H9 (cell line): ENCODE results near the gene GPM6B. TPM values are rescaled to one million over a fixed set of nuclear protein-coding genes. Genes with fewer than 3 reads are reported as not detected.

Experiments
- DNase-seq: peaks from one replicate; pipeline ENCODE4 v3.0.0-alpha.2; 2017
- H2AFZ ChIP-seq: one replicate; pipeline ENCODE4 v1.6.1; 2013; ENCODE audit warnings: mild to moderate bottlenecking, low read length, control low read depth, moderate library complexity
- H2AK5ac ChIP-seq: 2 replicates; pipeline ENCODE4 v1.6.1; 2013; ENCODE audit warnings: low read length, control low read depth, mixed read lengths; ENCODE audit not compliant: insufficient read length
- H2BK120ac ChIP-seq: one replicate; pipeline ENCODE4 v1.6.1; 2013; ENCODE audit warnings: low read depth, mild to moderate bottlenecking, low read length, control low read depth, inconsistent platforms; ENCODE audit not compliant: poor library complexity, severe bottlenecking
- H2BK12ac ChIP-seq: 2 replicates; pipeline ENCODE4 v1.6.1; 2013; ENCODE audit warnings: low read length, control low read depth, mixed read lengths, low read depth; ENCODE audit not compliant: insufficient read length
- H2BK15ac ChIP-seq: 2 replicates; pipeline ENCODE4 v1.6.1; 2013; ENCODE audit warnings: low read depth, low read length, control low read depth
- H2BK20ac ChIP-seq: one replicate; pipeline ENCODE4 v1.6.1; 2013; ENCODE audit warnings: low read depth, mild to moderate bottlenecking, low read length, control low read depth, inconsistent platforms; ENCODE audit not compliant: poor library complexity, severe bottlenecking
- H2BK5ac ChIP-seq: 2 replicates; pipeline ENCODE4 v1.6.1; 2013; ENCODE audit warnings: low read length, control low read depth, mixed read lengths; ENCODE audit not compliant: insufficient read length
- H3K14ac ChIP-seq: 2 replicates; pipeline ENCODE4 v1.6.1; 2013; ENCODE audit warnings: low read length, control low read depth; ENCODE audit not compliant: insufficient read depth
- H3K18ac ChIP-seq: 2 replicates; pipeline ENCODE4 v1.6.1; 2013; ENCODE audit warnings: low read depth, mild to moderate bottlenecking, mixed read lengths, low read length, control low read depth; ENCODE audit not compliant: insufficient read length
- H3K23ac ChIP-seq: 2 replicates; pipeline ENCODE4 v1.6.1; 2013; ENCODE audit warnings: low read length, control low read depth, mixed read lengths, low read depth; ENCODE audit not compliant: insufficient read length
- H3K23me2 ChIP-seq: 2 replicates; pipeline ENCODE4 v1.6.1; 2013; ENCODE audit warnings: low read depth, mild to moderate bottlenecking, mixed read lengths, low read length, control low read depth; ENCODE audit not compliant: insufficient read length, poor library complexity, severe bottlenecking
- H3K27ac ChIP-seq: 2 replicates; pipeline ENCODE4 v1.5.1; 2013; ENCODE audit warnings: low read length, control low read depth, mixed read lengths, low read depth; ENCODE audit not compliant: insufficient read length
- H3K27me3 ChIP-seq: 2 replicates; pipeline ENCODE4 v1.6.1; 2013; ENCODE audit warnings: low read length, control low read depth, inconsistent platforms; ENCODE audit not compliant: insufficient read depth
- H3K4ac ChIP-seq: 2 replicates; pipeline ENCODE4 v1.6.1; 2013; ENCODE audit warnings: low read depth, mild to moderate bottlenecking, control low read depth, inconsistent platforms, low read length, moderate library complexity
- H3K4me1 ChIP-seq: 2 replicates; pipeline ENCODE4 v1.6.1; 2013; ENCODE audit warnings: low read length, control low read depth, inconsistent platforms; ENCODE audit not compliant: insufficient read depth
- H3K4me2 ChIP-seq: 2 replicates; pipeline ENCODE4 v1.6.1; 2013; ENCODE audit warnings: low read length, control low read depth, mixed read lengths; ENCODE audit not compliant: insufficient read length, insufficient read depth
- H3K56ac ChIP-seq: 2 replicates; pipeline ENCODE4 v1.6.1; 2013; ENCODE audit warnings: low read depth, mild to moderate bottlenecking, mixed read lengths, low read length, control low read depth; ENCODE audit not compliant: insufficient read length
- H3K79me1 ChIP-seq: 2 replicates; pipeline ENCODE4 v1.6.1; 2013; ENCODE audit warnings: low read depth, mild to moderate bottlenecking, moderate library complexity, low read length, control low read depth, inconsistent platforms; ENCODE audit not compliant: insufficient read depth, poor library complexity, severe bottlenecking
- H3K79me2 ChIP-seq: 2 replicates; pipeline ENCODE4 v1.6.1; 2013; ENCODE audit warnings: low read length, control low read depth, inconsistent platforms; ENCODE audit not compliant: insufficient read depth
- H3K9ac ChIP-seq: 2 replicates; pipeline ENCODE4 v1.6.1; 2013; ENCODE audit warnings: low read length, control low read depth, mixed read lengths; ENCODE audit not compliant: insufficient read length; ENCODE audit errors: extremely low read depth
- H3K9me3 ChIP-seq: one replicate; pipeline ENCODE4 v1.6.1; 2013; ENCODE audit warnings: low read depth, low read length, inconsistent platforms; ENCODE audit not compliant: control insufficient read depth
- H3T11ph ChIP-seq: one replicate; pipeline ENCODE4 v1.6.1; 2013; ENCODE audit warnings: mild to moderate bottlenecking, low read length, control low read depth, inconsistent platforms
- H4K20me1 ChIP-seq: one replicate; pipeline ENCODE4 v1.6.1; 2013; ENCODE audit not compliant: control insufficient read depth, insufficient read length, insufficient read depth
- H4K5ac ChIP-seq: 2 replicates; pipeline ENCODE4 v1.6.1; 2013; ENCODE audit warnings: low read depth, mild to moderate bottlenecking, mixed read lengths, low read length, control low read depth; ENCODE audit not compliant: insufficient read length
- H4K8ac ChIP-seq: replicated peaks from 2 replicates; pipeline ENCODE4 v1.6.1; 2013; ENCODE audit warnings: low read length, control low read depth, mixed read lengths, low read depth; ENCODE audit not compliant: insufficient read length
- H4K91ac ChIP-seq: 2 replicates; pipeline ENCODE4 v1.6.1; 2013; ENCODE audit warnings: low read depth, mild to moderate bottlenecking, moderate library complexity, mixed read lengths, low read length, control low read depth; ENCODE audit not compliant: insufficient read length
- H3K27ac Mint-ChIP-seq, 3 experiments: 2 replicates in 2 of 3; 3 replicates in 1 of 3; pipeline ENCODE4 v1.8.0; 2020 to 2021; ENCODE audit warnings: mixed read lengths in 3 of 3, mild to moderate bottlenecking in 1 of 3, moderate library complexity in 1 of 3
- H3K27me3 Mint-ChIP-seq: 2 replicates; pipeline ENCODE4 v1.8.0; 2021; ENCODE audit warnings: low read depth, mild to moderate bottlenecking, moderate library complexity, mixed read lengths
- H3K36me3 Mint-ChIP-seq, 3 experiments: 2 replicates in 2 of 3; 3 replicates in 1 of 3; pipeline ENCODE4 v1.8.0; 2020 to 2021; ENCODE audit warnings: low read depth in 3 of 3, mixed read lengths in 3 of 3; ENCODE audit not compliant: insufficient read depth in 1 of 3
- H3K4me1 Mint-ChIP-seq, 2 experiments: 2 replicates each; pipeline ENCODE4 v1.8.0; 2020; ENCODE audit warnings: mixed read lengths in 2 of 2
- H3K4me3 Mint-ChIP-seq, 2 experiments: 2 replicates in 1 of 2; 3 replicates in 1 of 2; pipeline ENCODE4 v1.8.0; 2020 to 2021; ENCODE audit warnings: mild to moderate bottlenecking in 2 of 2, mixed read lengths in 2 of 2, moderate library complexity in 1 of 2
- H3K9me3 Mint-ChIP-seq, 2 experiments: 2 replicates in 1 of 2; 3 replicates in 1 of 2; pipeline ENCODE4 v1.8.0; 2020; ENCODE audit warnings: mild to moderate bottlenecking in 2 of 2, mixed read lengths in 2 of 2, moderate library complexity in 1 of 2
- WGBS: extraction: QIAGEN DNeasy Blood & Tissue Kit; methylation state at CpG from one replicate; pipeline ENCODE4 v1.1.7; 2013; ENCODE audit warnings: missing lambda C conversion rate, low lambda C conversion rate, mixed read lengths; ENCODE audit not compliant: insufficient read length; ENCODE audit errors: extremely low coverage; 5-methylcytosine and 5-hydroxymethylcytosine counted together
- total RNA-seq: library from RNA; stranded (reverse); gene quantifications from 2 replicates; pipeline ENCODE4 v1.2.1, GENCODE V29; 2021
- TF ChIP-seq, protein P1 (sequence below): fragments of 200-600 bp; sonication (generic); conservative IDR thresholded peaks from 3 replicates; pipeline ENCODE4 v1.8.0; 2021; ENCODE audit warnings: antibody characterized with exemption, mild to moderate bottlenecking

GPM6B gene
- total RNA-seq, 1 experiment from 2014 or later, result 73.9 TPM

DNA sequence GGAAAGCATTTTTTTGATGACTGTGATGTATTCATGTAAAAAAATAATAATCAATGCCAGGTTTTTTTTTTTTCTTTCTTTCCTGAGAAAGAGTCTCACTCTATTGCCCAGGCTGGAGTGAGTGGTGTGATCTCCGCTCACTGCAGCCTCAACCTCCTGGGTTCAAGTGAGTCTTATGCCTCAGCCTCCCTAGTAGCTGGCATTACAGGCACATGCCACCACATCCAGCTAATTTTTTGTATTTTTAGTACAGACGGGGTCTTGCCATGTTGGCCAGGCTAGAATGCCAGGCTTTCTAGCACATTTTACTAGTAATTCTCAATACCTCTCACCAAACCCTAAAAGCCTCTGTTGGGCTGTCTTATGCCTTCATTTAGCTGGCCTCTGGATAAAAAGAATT lies 25.7 kb downstream of the GPM6B start:
- TF ChIP-seq, protein P1, sequence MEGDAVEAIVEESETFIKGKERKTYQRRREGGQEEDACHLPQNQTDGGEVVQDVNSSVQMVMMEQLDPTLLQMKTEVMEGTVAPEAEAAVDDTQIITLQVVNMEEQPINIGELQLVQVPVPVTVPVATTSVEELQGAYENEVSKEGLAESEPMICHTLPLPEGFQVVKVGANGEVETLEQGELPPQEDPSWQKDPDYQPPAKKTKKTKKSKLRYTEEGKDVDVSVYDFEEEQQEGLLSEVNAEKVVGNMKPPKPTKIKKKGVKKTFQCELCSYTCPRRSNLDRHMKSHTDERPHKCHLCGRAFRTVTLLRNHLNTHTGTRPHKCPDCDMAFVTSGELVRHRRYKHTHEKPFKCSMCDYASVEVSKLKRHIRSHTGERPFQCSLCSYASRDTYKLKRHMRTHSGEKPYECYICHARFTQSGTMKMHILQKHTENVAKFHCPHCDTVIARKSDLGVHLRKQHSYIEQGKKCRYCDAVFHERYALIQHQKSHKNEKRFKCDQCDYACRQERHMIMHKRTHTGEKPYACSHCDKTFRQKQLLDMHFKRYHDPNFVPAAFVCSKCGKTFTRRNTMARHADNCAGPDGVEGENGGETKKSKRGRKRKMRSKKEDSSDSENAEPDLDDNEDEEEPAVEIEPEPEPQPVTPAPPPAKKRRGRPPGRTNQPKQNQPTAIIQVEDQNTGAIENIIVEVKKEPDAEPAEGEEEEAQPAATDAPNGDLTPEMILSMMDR, result no peak
- Histone ChIP-seq H3K18ac (no peak overlapping the region), H3K4me1 (no peaks in the 10 kb centered on the region; the same call in 1 of the 2 replicates), H3K4ac (no peak overlapping the region), H3K14ac (no peak overlapping the region), H2BK15ac (no peak overlapping the region), H3K27me3 (no peaks in the 10 kb centered on the region), H3K79me1 (no peaks in the 10 kb centered on the region), H4K20me1 (no peaks in the 10 kb centered on the region), H3K9ac (no peak overlapping the region), H3K27ac (no peak overlapping the region), H4K8ac (no peak overlapping the region), H2AK5ac (no peak overlapping the region), H3K56ac (no peak overlapping the region), H2BK20ac (no peak overlapping the region), H3K23ac (no peak overlapping the region), H2BK120ac (no peak overlapping the region), H3K9me3 (no peaks in the 10 kb centered on the region), H4K5ac (no peak overlapping the region), H2AFZ (no peak overlapping the region), H2BK12ac (no peak overlapping the region), H3T11ph (no peak overlapping the region), H2BK5ac (no peak overlapping the region), H4K91ac (no peak overlapping the region), H3K4me2 (no peak overlapping the region), H3K79me2 (0 out of 2 replicates have a peak, but pooled peaks cover 2% of the 10 kb centered on the region), H3K23me2 (no peaks in the 10 kb centered on the region)
- Mint-ChIP-seq H3K36me3 (peaks cover 0 to 5% (median 2%) of the 10 kb centered on the region in 3 experiments; a peak in 5 of 7 replicates), H3K27ac (no peak overlapping the region), H3K27me3 (no peaks in the 10 kb centered on the region), H3K4me3 (no peak overlapping the region), H3K4me1 (peaks cover 19 to 27% of the 10 kb centered on the region in 2 experiments), H3K9me3 (peaks cover 21 to 35% of the 10 kb centered on the region in 2 experiments)
- no peak for DNase-seq
- WGBS, result no CpG with 5 or more reads among the region's 2 CpGs
